SK-N-SH (cell line): Measurements from ENCODE around the gene GFM1. TPM values are rescaled to one million over a fixed set of nuclear protein-coding genes. Genes with fewer than 3 reads are reported as not detected.

ENCODE experiments used
- CTCF ChIA-PET: fragments of 300-600, 350-600 bp; formaldehyde crosslinking; extraction: SDS; loops from one replicate; lab custom pipeline; 2021; lab: Yijun Ruan, JAX
- POLR2A ChIA-PET: fragments of 350-600 bp; sonication (Branson Sonifier 250); formaldehyde crosslinking; extraction: SDS; loops from one replicate; lab custom pipeline; 2020; ENCODE audit warnings: antibody characterized with exemption, inconsistent platforms; lab: Yijun Ruan, JAX
- DNase-seq: peaks from one replicate; pipeline ENCODE4 v3.0.0; 2012
- H2AFZ ChIP-seq: fragments of 200-600 bp; sonication (generic); 2 replicates; pipeline ENCODE4 v1.8.1; 2016; ENCODE audit warnings: antibody characterized with exemption, mild to moderate bottlenecking, low read depth
- H3F3A ChIP-seq: fragments of 200-600 bp; sonication (generic); replicated peaks from 2 replicates; pipeline ENCODE3; 2016; ENCODE audit warnings: antibody characterized with exemption, mild to moderate bottlenecking; ENCODE audit not compliant: insufficient read depth
- H3K27ac ChIP-seq, 2 experiments: fragments of 200-500 bp in 1 of 2; fragments of 200-600 bp in 1 of 2; sonication (Bioruptor generic) in 1 of 2; sonication (generic), shearing (Covaris generic) in 1 of 2; 2 replicates each; pipeline versions ENCODE4 v1.5.1 to v1.6.1; 2014 to 2016; ENCODE audit warnings: low read depth in 2 of 2, inconsistent platforms in 1 of 2, low read length in 1 of 2, mild to moderate bottlenecking in 1 of 2, mixed read lengths in 1 of 2
- H3K27me3 ChIP-seq: fragments of 200-600 bp; sonication (generic), shearing (Covaris generic); 2 replicates; pipeline ENCODE4 v1.6.1; 2016; ENCODE audit warnings: mixed run types; ENCODE audit not compliant: insufficient read depth
- H3K36me3 ChIP-seq, 2 experiments: fragments of 200-500 bp in 1 of 2; fragments of 200-600 bp in 1 of 2; sonication (Bioruptor generic) in 1 of 2; sonication (generic) in 1 of 2; replicated peaks in 1 of 2; 2 replicates each; pipeline versions ENCODE3 to v1.5.1; 2014 to 2016; ENCODE audit warnings: low read length in 1 of 2, mild to moderate bottlenecking in 1 of 2; ENCODE audit not compliant: insufficient read depth in 2 of 2, control insufficient read depth in 1 of 2
- H3K4me1 ChIP-seq, 2 experiments: fragments of 200-500 bp in 1 of 2; fragments of 200-600 bp in 1 of 2; sonication (Bioruptor generic) in 1 of 2; sonication (generic), shearing (Covaris generic) in 1 of 2; 2 replicates each; pipeline versions ENCODE4 v1.5.1 to v1.6.1; 2014 to 2016; ENCODE audit warnings: low read depth in 1 of 2, low read length in 1 of 2, mixed run types in 1 of 2; ENCODE audit not compliant: insufficient read depth in 2 of 2, control insufficient read depth in 1 of 2
- H3K4me2 ChIP-seq: fragments of 200-600 bp; sonication (generic), shearing (Covaris generic); 2 replicates; pipeline ENCODE4 v1.6.1; 2017; ENCODE audit warnings: mixed run types
- H3K4me3 ChIP-seq, 2 experiments: fragments of 200-500 bp in 1 of 2; fragments of 200-600 bp in 1 of 2; sonication (Bioruptor generic) in 1 of 2; sonication (generic), shearing (Covaris generic) in 1 of 2; 2 replicates each; pipeline versions ENCODE4 v1.5.1 to v1.8.1; 2014 to 2016; ENCODE audit warnings: low read depth in 2 of 2, inconsistent platforms in 1 of 2, low read length in 1 of 2, mild to moderate bottlenecking in 1 of 2, mixed read lengths in 1 of 2, moderate library complexity in 1 of 2
- H3K79me2 ChIP-seq: fragments of 200-600 bp; sonication (generic); 2 replicates; pipeline ENCODE4 v1.8.1; 2017; ENCODE audit warnings: mild to moderate bottlenecking; ENCODE audit not compliant: insufficient read depth
- H3K9ac ChIP-seq: fragments of 200-600 bp; sonication (generic); 2 replicates; pipeline ENCODE4 v1.6.1; 2017; ENCODE audit warnings: mixed run types
- H3K9me2 ChIP-seq: fragments of 200-600 bp; sonication (generic); 2 replicates; pipeline ENCODE4 v1.6.1; 2017; ENCODE audit warnings: mixed run types
- H3K9me3 ChIP-seq: fragments of 200-600 bp; sonication (generic); 2 replicates; pipeline ENCODE4 v1.6.1; 2017; ENCODE audit warnings: mixed run types, mild to moderate bottlenecking, moderate library complexity
- H4K20me1 ChIP-seq: fragments of 200-600 bp; sonication (generic); 2 replicates; pipeline ENCODE4 v1.6.1; 2017; ENCODE audit warnings: mild to moderate bottlenecking, mixed run types; ENCODE audit not compliant: insufficient read depth
- CHD2 ChIP-seq: fragments of 150-350 bp; IDR thresholded peaks from 2 replicates; pipeline ENCODE4 v1.6.1; 2018; ENCODE audit warnings: low read length; ENCODE audit not compliant: partially characterized antibody
- EP300 ChIP-seq, 2 experiments: IDR thresholded peaks; 2 replicates each; pipeline versions ENCODE4 v1.4.0 to v1.6.1; 2012; ENCODE audit warnings: borderline replicate concordance in 1 of 2, low read depth in 1 of 2, low read length in 1 of 2
- FOSL2 ChIP-seq: IDR thresholded peaks from 2 replicates; pipeline ENCODE4 v1.4.0; 2012; ENCODE audit warnings: low read depth, mild to moderate bottlenecking, moderate library complexity, borderline replicate concordance
- FOXM1 ChIP-seq: IDR thresholded peaks from 2 replicates; pipeline ENCODE4 v1.4.0; 2012; ENCODE audit warnings: low read depth, mild to moderate bottlenecking
- GATA2 ChIP-seq: sonication (generic); formaldehyde crosslinking; IDR thresholded peaks from 2 replicates; pipeline ENCODE4 v1.5.0; 2020; ENCODE audit warnings: mild to moderate bottlenecking, missing genetic modification reagents
- JUND ChIP-seq: IDR thresholded peaks from 2 replicates; pipeline ENCODE4 v1.4.0; 2012
- MAX ChIP-seq: IDR thresholded peaks from 2 replicates; pipeline ENCODE4 v1.4.0; 2012; ENCODE audit warnings: low read depth
- MXI1 ChIP-seq: IDR thresholded peaks from 2 replicates; pipeline ENCODE4 v1.6.1; 2012; ENCODE audit warnings: mild to moderate bottlenecking, low read depth, low read length, improper control_type of control experiment
- NFIC ChIP-seq: IDR thresholded peaks from 2 replicates; pipeline ENCODE4 v1.4.0; 2012; ENCODE audit warnings: borderline replicate concordance
- PBX3 ChIP-seq: IDR thresholded peaks from 2 replicates; pipeline ENCODE4; 2012
- POLR2AphosphoS5 ChIP-seq: IDR thresholded peaks from 2 replicates; pipeline ENCODE4 v1.6.1; 2012; ENCODE audit warnings: low read depth, low read length
- RFX5 ChIP-seq: IDR thresholded peaks from 2 replicates; pipeline ENCODE4 v1.6.1; 2012; ENCODE audit warnings: mild to moderate bottlenecking, improper control_type of control experiment, low read length
- RXRA ChIP-seq: IDR thresholded peaks from 2 replicates; pipeline ENCODE4 v1.4.0; 2012; ENCODE audit warnings: low read depth, mild to moderate bottlenecking, borderline replicate concordance
- SIN3A ChIP-seq: IDR thresholded peaks from 2 replicates; pipeline ENCODE4 v1.6.1; 2012; ENCODE audit warnings: low read depth, mild to moderate bottlenecking, low read length, moderate library complexity, borderline replicate concordance
- TAF1 ChIP-seq: IDR thresholded peaks from 2 replicates; pipeline ENCODE4 v1.6.1; 2012; ENCODE audit warnings: low read depth, mild to moderate bottlenecking, low read length, moderate library complexity, borderline replicate concordance
- TCF12 ChIP-seq: IDR thresholded peaks from 2 replicates; pipeline ENCODE4 v1.4.0; 2012
- TEAD4 ChIP-seq: IDR thresholded peaks from 2 replicates; pipeline ENCODE4 v1.4.0; 2012; ENCODE audit warnings: mild to moderate bottlenecking, borderline replicate concordance; ENCODE audit not compliant: insufficient read depth
- WGBS: methylation state at CpG from one replicate; pipeline ENCODE4 v1.1.6; 2017; ENCODE audit warnings: low lambda C conversion rate; 5-methylcytosine and 5-hydroxymethylcytosine counted together
- polyA plus RNA-seq, 3 experiments: library from polyadenylated mRNA; depleted of rRNA; stranded (reverse); fragments of >200 nt; gene quantifications; 2 replicates each; pipeline ENCODE4 v1.2.3, GENCODE V29; 2012
- TF ChIP-seq, protein P1 (sequence below): IDR thresholded peaks from 2 replicates; pipeline ENCODE4 v1.6.1; 2012; ENCODE audit warnings: mild to moderate bottlenecking, low read depth, low read length, moderate library complexity
- TF ChIP-seq, protein P2 (sequence below): IDR thresholded peaks from 2 replicates; pipeline ENCODE4 v1.4.0; 2012; ENCODE audit warnings: low read depth, borderline replicate concordance

The GFM1 gene
- polyA plus RNA-seq, 1 of the 3 experiments (the other 2 are of a cell fraction): 25.2 TPM

GRCh38 chr3:158703566-158703965 lies 59.2 kb downstream of the GFM1 start:
- TF ChIP-seq NFIC (no peak), MXI1 (no peak)
- TF ChIP-seq, all 33 proteins: peak for 0
- Histone ChIP-seq H3K79me2 (peaks cover 19% of the 10 kb centered on the region; the same call in 1 of the 2 replicates), H3K4me2 (peak overlapping the region; percentile 60), H3K9me3 (no peaks in the 10 kb centered on the region), H3K4me3 (no peak overlapping the region), H3K9ac (peak overlapping the region; percentile 48; the same call in 1 of the 2 replicates), H3K36me3 (peaks cover 10 to 14% of the 10 kb centered on the region in 2 experiments), H3K9me2 (no peaks in the 10 kb centered on the region), H3K4me1 (peaks cover 12 to 33% of the 10 kb centered on the region in 2 experiments), H3K27me3 (no peaks in the 10 kb centered on the region), H4K20me1 (no peaks in the 10 kb centered on the region), H3F3A (peaks cover 32% of the 10 kb centered on the region), H3K27ac (peak overlapping the region; percentile 36 to 85), H2AFZ (no peak overlapping the region)
- WGBS: 85% methylated on average over 1 of the region's 1 CpG
- ChIA-PET POLR2A (no interaction called here), CTCF (interaction anchor here (0.6 to 2.4 kb wide), 3 partner anchors 24 to 201 kb away, joined by 3 to 7 read pairs (median 4); no protein-coding TSS in a partner anchor)
- no peak for DNase-seq

GRCh38 chr3:158709666-158710083 lies 65.3 kb downstream of the GFM1 start:
- H3K9me2 ChIP-seq: no peaks in the 10 kb centered on the region
- H3F3A ChIP-seq: peaks cover 15% of the 10 kb centered on the region
- H4K20me1 ChIP-seq: no peaks in the 10 kb centered on the region
- DNase-seq: no peak
- peaks cover 13 to 17% of the 10 kb centered on the region in 2 experiments for H3K36me3 ChIP-seq
- 20% methylated on average over 3 of the region's 4 CpGs for WGBS
- no peak; the same call in 1 of the 2 replicates for TF ChIP-seq SIN3A
- peak; percentile 82 for TF ChIP-seq FOXM1
- TF ChIP-seq TCF12: peak; percentile 92
- TF ChIP-seq MAX: peak; percentile 91
- TF ChIP-seq, protein P1, sequence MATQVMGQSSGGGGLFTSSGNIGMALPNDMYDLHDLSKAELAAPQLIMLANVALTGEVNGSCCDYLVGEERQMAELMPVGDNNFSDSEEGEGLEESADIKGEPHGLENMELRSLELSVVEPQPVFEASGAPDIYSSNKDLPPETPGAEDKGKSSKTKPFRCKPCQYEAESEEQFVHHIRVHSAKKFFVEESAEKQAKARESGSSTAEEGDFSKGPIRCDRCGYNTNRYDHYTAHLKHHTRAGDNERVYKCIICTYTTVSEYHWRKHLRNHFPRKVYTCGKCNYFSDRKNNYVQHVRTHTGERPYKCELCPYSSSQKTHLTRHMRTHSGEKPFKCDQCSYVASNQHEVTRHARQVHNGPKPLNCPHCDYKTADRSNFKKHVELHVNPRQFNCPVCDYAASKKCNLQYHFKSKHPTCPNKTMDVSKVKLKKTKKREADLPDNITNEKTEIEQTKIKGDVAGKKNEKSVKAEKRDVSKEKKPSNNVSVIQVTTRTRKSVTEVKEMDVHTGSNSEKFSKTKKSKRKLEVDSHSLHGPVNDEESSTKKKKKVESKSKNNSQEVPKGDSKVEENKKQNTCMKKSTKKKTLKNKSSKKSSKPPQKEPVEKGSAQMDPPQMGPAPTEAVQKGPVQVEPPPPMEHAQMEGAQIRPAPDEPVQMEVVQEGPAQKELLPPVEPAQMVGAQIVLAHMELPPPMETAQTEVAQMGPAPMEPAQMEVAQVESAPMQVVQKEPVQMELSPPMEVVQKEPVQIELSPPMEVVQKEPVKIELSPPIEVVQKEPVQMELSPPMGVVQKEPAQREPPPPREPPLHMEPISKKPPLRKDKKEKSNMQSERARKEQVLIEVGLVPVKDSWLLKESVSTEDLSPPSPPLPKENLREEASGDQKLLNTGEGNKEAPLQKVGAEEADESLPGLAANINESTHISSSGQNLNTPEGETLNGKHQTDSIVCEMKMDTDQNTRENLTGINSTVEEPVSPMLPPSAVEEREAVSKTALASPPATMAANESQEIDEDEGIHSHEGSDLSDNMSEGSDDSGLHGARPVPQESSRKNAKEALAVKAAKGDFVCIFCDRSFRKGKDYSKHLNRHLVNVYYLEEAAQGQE: peak; percentile 36
- peak; percentile 91 for TF ChIP-seq FOSL2
- TF ChIP-seq TEAD4: peak; percentile 81; the same call in 1 of the 2 replicates
- TF ChIP-seq PBX3: peak; percentile 85
- TF ChIP-seq CHD2: no peak
- TF ChIP-seq, protein P2, sequence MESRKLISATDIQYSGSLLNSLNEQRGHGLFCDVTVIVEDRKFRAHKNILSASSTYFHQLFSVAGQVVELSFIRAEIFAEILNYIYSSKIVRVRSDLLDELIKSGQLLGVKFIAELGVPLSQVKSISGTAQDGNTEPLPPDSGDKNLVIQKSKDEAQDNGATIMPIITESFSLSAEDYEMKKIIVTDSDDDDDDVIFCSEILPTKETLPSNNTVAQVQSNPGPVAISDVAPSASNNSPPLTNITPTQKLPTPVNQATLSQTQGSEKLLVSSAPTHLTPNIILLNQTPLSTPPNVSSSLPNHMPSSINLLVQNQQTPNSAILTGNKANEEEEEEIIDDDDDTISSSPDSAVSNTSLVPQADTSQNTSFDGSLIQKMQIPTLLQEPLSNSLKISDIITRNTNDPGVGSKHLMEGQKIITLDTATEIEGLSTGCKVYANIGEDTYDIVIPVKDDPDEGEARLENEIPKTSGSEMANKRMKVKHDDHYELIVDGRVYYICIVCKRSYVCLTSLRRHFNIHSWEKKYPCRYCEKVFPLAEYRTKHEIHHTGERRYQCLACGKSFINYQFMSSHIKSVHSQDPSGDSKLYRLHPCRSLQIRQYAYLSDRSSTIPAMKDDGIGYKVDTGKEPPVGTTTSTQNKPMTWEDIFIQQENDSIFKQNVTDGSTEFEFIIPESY: 0 out of 2 replicates have a peak, but pooled peaks have one; percentile 41
- TF ChIP-seq NFIC: peak; percentile 60; the same call in 1 of the 2 replicates
- TF ChIP-seq POLR2AphosphoS5: peak; percentile 77; the same call in 1 of the 2 replicates
- peak; percentile 37; the same call in 1 of the 2 replicates for TF ChIP-seq TAF1
- peak; percentile 79; the same call in 1 of the 2 replicates for TF ChIP-seq RXRA
- TF ChIP-seq JUND: peak; percentile 79
- no peak for TF ChIP-seq GATA2 (CRISPR knock-in tag)
- peak; percentile 14 to 67; a peak in 1 of 4 replicates for TF ChIP-seq EP300 (IDR thresholded peaks at IDR 0.05; ENCODE audit: borderline replicate concordance in 1 of 2, low read depth in 1 of 2, low read length in 1 of 2)
- TF ChIP-seq RFX5: no peak
- POLR2A ChIA-PET: no interaction called here
- H2AFZ ChIP-seq: 0 out of 2 replicates have a peak overlapping the region, but pooled peaks have one; percentile 27
- peak overlapping the region; percentile 26; the same call in 1 of the 2 replicates for H3K4me2 ChIP-seq
- H3K79me2 ChIP-seq: peaks cover 9% of the 10 kb centered on the region; the same call in 1 of the 2 replicates
- no peak overlapping the region for H3K4me3 ChIP-seq
- H3K9ac ChIP-seq: peak overlapping the region; percentile 27
- CTCF ChIA-PET: interaction anchor here (2.3 kb wide), 1 partner anchor 18 kb away, joined by 7 read pairs; no protein-coding TSS in a partner anchor
- H3K9me3 ChIP-seq: no peaks in the 10 kb centered on the region
- H3K27ac ChIP-seq: peak overlapping the region; percentile 30 to 82; a peak in 3 of 4 replicates
- no peaks in the 10 kb centered on the region for H3K27me3 ChIP-seq
- H3K4me1 ChIP-seq: peaks cover 3 to 20% of the 10 kb centered on the region in 2 experiments
